Measurements from ENCODE around the gene EIF2AK3.

The EIF2AK3 gene

DNA sequence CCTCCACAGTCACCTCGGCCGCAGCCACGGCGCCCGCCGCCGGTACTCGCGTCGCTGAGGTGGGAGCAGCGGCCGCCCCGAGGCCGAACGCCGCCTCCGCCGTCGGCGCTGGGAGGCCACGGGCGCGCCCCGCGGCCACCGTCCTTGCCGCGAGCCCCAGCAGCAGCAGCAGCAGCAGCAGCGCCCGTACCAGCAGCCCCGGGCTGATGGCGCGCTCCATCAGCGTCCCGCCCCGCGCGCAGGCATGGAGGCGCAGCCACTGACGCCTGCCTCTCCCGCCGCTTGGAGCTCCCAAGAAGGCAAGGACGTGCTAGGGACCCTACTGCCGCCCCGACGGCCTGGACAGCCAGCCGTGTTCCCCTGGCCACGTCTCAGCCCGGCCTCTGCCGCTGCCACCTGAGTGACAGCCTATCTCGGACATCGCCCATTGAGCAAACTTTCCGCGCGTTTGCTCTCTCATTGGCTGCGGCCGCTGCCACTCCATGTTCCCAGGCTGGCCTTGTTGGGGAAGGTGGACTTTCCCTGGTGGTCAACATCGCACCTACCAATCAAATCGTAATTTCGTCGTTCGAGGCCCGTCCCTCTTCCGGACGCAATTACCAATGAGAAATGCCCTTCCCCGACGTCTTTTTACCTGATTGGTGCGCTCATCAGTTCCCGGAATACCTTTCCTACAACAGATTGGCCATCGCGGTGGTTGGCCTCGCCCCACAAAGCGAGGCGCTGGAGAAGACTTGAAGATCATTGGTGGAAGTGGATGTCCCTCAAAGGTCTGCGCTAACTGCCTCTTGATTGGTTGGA, at the start of gene EIF2AK3:
TSS of gene EIF2AK3 (minus strand) at position 410 of the 801 bp plus-strand sequence. CDS start at position 220, 190 bp downstream.
- TF ChIP-seq, protein P1, sequence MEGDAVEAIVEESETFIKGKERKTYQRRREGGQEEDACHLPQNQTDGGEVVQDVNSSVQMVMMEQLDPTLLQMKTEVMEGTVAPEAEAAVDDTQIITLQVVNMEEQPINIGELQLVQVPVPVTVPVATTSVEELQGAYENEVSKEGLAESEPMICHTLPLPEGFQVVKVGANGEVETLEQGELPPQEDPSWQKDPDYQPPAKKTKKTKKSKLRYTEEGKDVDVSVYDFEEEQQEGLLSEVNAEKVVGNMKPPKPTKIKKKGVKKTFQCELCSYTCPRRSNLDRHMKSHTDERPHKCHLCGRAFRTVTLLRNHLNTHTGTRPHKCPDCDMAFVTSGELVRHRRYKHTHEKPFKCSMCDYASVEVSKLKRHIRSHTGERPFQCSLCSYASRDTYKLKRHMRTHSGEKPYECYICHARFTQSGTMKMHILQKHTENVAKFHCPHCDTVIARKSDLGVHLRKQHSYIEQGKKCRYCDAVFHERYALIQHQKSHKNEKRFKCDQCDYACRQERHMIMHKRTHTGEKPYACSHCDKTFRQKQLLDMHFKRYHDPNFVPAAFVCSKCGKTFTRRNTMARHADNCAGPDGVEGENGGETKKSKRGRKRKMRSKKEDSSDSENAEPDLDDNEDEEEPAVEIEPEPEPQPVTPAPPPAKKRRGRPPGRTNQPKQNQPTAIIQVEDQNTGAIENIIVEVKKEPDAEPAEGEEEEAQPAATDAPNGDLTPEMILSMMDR (conservative IDR thresholded peaks at IDR 0.05; ENCODE audit: control insufficient read depth, insufficient read depth, low read depth, low read length), result no peak
- peak within 1 kb of the TSS; percentile 85 for H3K4me3 ChIP-seq (ENCODE audit: control insufficient read depth, low read depth, low read length)
- peak; percentile 100 for DNase-seq (ENCODE audit: low read depth)

DNA sequence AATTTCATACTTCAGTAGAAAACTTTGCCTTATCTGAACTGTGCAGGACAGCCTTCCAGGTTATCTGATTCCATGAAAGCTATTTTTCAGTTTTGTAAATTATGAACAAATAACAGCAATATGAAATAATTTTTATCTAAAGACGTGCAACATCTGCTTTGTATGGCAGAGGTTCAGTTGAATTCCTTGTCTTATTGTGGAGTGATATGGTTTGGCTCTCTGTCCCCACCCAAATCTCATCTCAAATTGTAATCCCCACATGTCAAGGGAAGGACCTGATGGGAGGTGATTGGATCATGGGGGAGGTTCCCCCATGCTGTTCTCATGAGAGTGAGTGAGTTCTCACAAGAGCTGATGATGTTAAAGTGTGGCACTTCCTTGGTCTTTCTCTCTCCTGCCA, 46.1 kb upstream of the EIF2AK3 start:
- TF ChIP-seq, protein P1 (conservative IDR thresholded peaks at IDR 0.05; ENCODE audit: control insufficient read depth, insufficient read depth, low read depth, low read length), result no peak
- H3K4me3 ChIP-seq (ENCODE audit: control insufficient read depth, low read depth, low read length), result no peak overlapping the region
- no peak for DNase-seq (ENCODE audit: low read depth)

GRCh38 chr2:88671786-88672427, 44.6 kb upstream of the EIF2AK3 start:
- peak; percentile 71 for DNase-seq (ENCODE audit: low read depth)

DNA sequence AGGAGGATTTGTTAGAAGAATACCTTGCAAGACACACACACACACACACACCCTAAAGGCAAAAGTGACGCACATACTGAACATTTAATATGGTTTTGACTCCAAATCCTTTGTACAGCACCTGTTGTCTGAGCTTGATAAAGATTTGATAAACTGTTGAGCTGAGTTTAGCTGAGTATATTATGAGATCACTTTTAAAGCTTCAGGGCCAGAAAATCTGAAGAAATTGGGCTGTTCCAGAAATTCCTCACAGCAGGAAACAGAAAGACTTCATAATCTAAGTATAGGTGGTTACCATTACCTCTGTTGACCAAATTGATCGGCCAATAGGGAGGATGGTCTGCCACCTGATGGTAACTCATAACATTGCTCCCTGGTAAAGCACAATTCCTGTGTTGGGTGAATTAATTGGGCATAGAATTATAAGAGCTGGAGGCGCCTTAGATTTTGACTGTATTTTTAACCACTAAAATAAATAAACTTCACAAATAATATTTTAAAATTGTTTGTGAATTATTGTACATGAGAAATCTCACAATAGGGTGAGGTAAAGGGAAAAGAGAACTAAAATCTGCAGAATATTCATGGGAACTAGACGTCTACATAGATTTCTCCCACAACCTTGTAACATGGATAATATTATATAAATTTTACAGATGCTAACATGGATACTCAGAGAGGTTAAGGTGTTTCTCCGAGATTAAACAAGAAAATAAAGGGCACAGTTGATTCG, 42.4 kb upstream of the EIF2AK3 start:
- TF ChIP-seq, protein P1 (conservative IDR thresholded peaks at IDR 0.05; ENCODE audit: control insufficient read depth, insufficient read depth, low read depth, low read length), result peak; percentile 75
- H3K4me3 ChIP-seq (ENCODE audit: control insufficient read depth, low read depth, low read length), result no peak overlapping the region
- peak; percentile 54 for DNase-seq (ENCODE audit: low read depth)

More at GRCh38 chr2:88671786-88672427, 44.6 kb upstream of the EIF2AK3 start:
- H3K4me3 ChIP-seq (ENCODE audit: control insufficient read depth, low read depth, low read length), result no peak overlapping the region
- TF ChIP-seq, protein P1 (conservative IDR thresholded peaks at IDR 0.05; ENCODE audit: control insufficient read depth, insufficient read depth, low read depth, low read length), result peak; percentile 90

DNA sequence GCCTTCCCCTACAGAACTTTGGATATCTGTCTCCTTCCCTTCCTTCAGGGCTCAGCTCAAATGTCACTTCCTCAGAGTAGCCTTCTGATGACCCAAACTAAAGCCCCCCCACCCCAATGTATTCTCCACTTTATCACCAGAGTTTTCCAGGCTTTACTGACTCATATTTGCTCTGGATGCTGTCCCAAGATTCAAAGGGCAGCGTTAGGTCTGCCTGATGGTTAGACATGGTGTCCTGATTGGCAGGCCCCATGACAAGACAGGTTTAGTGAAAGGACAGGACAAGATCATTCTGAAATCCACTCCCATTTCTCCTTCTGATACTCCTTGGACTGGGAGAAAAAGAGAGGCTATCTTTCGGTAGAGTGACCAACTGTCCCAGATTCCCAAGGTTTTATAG, 41.6 kb upstream of the EIF2AK3 start:
- H3K4me3 ChIP-seq (ENCODE audit: control insufficient read depth, low read depth, low read length), result no peak overlapping the region
- TF ChIP-seq, protein P1 (conservative IDR thresholded peaks at IDR 0.05; ENCODE audit: control insufficient read depth, insufficient read depth, low read depth, low read length), result no peak
- no peak for DNase-seq (ENCODE audit: low read depth)

DNA sequence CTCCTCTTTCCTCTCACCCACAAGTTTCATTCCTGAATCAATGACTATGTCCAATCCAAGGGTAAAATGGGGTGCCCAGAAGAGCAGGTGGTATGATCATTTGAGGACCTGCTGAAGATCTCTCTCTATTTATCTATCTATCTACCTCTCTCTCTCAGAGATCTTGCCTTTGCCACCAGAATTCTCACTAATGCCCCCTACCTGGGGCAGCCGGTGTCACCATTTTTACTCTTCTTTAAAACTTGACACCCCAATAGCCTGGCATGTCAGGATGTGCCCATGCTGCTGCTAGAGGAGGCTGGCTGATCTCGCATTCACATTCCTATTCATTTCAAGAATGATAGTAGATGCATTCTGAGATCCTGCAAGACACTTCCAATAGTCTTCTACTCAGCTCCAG, 40.0 kb upstream of the EIF2AK3 start:
- H3K4me3 ChIP-seq (ENCODE audit: control insufficient read depth, low read depth, low read length), result no peak overlapping the region
- TF ChIP-seq, protein P1 (conservative IDR thresholded peaks at IDR 0.05; ENCODE audit: control insufficient read depth, insufficient read depth, low read depth, low read length), result no peak

More for the DNA sequence above, 40.0 kb upstream of the EIF2AK3 start:
- DNase-seq (ENCODE audit: low read depth), result no peak
